Upper lobe of left lung (tissue), 6 donors: ENCODE data around the gene PDE4D. TPM values are rescaled to one million over a fixed set of nuclear protein-coding genes. Genes with fewer than 3 reads are reported as not detected.

Experiments used
- ATAC-seq, 2 donors: fragments of 200-7000 bp; cut with Tn5 transposase; one replicate each; pipeline ENCODE4 v1.9.1; 2022; ENCODE audit warnings: mild to moderate bottlenecking in 2 of 2, moderate library complexity in 2 of 2; ENCODE audit not compliant: low FRiP score in 2 of 2
- DNase-seq, 2 donors: peaks; one replicate each; pipeline ENCODE4 v3.0.0-alpha.2; 2019 to 2020
- H3K27ac ChIP-seq, 4 donors: fragments of 200-600 bp; sonication (generic); one replicate each; pipeline ENCODE4 v1.5.1; 2016 to 2019
- H3K27me3 ChIP-seq, 4 donors: fragments of 200-600 bp; sonication (generic); one replicate each; pipeline ENCODE4 v1.5.1; 2017 to 2019
- H3K36me3 ChIP-seq, 4 donors: fragments of 200-600 bp; sonication (generic); one replicate each; pipeline ENCODE4 v1.5.1; 2016 to 2019
- H3K4me1 ChIP-seq, 4 donors: fragments of 200-600 bp; sonication (generic); one replicate each; pipeline ENCODE4 v1.5.1; 2018 to 2019
- H3K4me3 ChIP-seq, 4 donors: fragments of 200-600 bp; sonication (generic); one replicate each; pipeline ENCODE4 v1.5.1; 2017 to 2019; ENCODE audit warnings: mild to moderate bottlenecking in 2 of 4, moderate library complexity in 1 of 4
- H3K9me3 ChIP-seq, 4 donors: fragments of 200-600 bp; sonication (generic); one replicate each; pipeline ENCODE4 v1.5.1; 2018 to 2019
- CTCF ChIP-seq, 6 experiments: fragments of 450-650 bp in 4 of 6; fragments of 200-600 bp in 2 of 6; sonication (generic) in 2 of 6; IDR thresholded peaks; one replicate each; pipeline ENCODE4 v1.5.1; 2016 to 2019; ENCODE audit warnings: antibody characterized with exemption in 6 of 6
- EP300 ChIP-seq, 4 donors: sonication (generic); formaldehyde crosslinking; IDR thresholded peaks; one replicate each; pipeline ENCODE4 v1.5.1; 2017; ENCODE audit warnings: antibody characterized with exemption in 4 of 4, control low read depth in 2 of 4
- POLR2A ChIP-seq, 4 donors: fragments of 450-650 bp; IDR thresholded peaks; one replicate each; pipeline ENCODE4 v1.5.1; 2016 to 2017; ENCODE audit warnings: antibody characterized with exemption in 4 of 4, mild to moderate bottlenecking in 2 of 4
- POLR2AphosphoS5 ChIP-seq, 2 donors: sonication (generic); formaldehyde crosslinking; IDR thresholded peaks; one replicate each; pipeline ENCODE4 v1.5.1; 2017; ENCODE audit warnings: antibody characterized with exemption in 2 of 2
- WGBS, 2 donors: methylation state at CpG; one replicate each; pipeline ENCODE4 v1.1.5; 2017 to 2018; 5-methylcytosine and 5-hydroxymethylcytosine counted together
- total RNA-seq, 6 donors: library from RNA; depleted of rRNA in 4 of 6; stranded (reverse); fragments of >200 nt in 4 of 6; gene quantifications; one replicate each; pipeline versions ENCODE4 v1.1.0 to v1.2.1, GENCODE V29; 2016 to 2021
- donor health status: DM: no; HTN: no; CAD: no; lungs with moderate emphysema.
- donor health status: DM: no; HTN: yes; CAD: no; lungs with severe emphysema.

The PDE4D gene
- total RNA-seq, 6 donors from 2014 or later = 50.4 to 188 (median 84.0) TPM

GRCh38 chr5:59139695-59140094 is 753.8 kb downstream of the PDE4D start:
- no peaks in the 10 kb centered on the region for H3K27me3 ChIP-seq
- H3K9me3 ChIP-seq = no peaks in the 10 kb centered on the region
- H3K36me3 ChIP-seq = no peaks in the 10 kb centered on the region
- ATAC-seq (no peak), DNase-seq (no peak)
- TF ChIP-seq POLR2AphosphoS5 (IDR thresholded peaks at IDR 0.05) (no peak), POLR2A (IDR thresholded peaks at IDR 0.05) (no peak), CTCF (IDR thresholded peaks at IDR 0.05) (no peak), EP300 (IDR thresholded peaks at IDR 0.05) (no peak)
- WGBS, 2 donors = 88 to 91% methylated on average over 1 of the region's 1 CpG
- no peak overlapping the region for H3K27ac ChIP-seq
- H3K4me3 ChIP-seq = no peak overlapping the region
- H3K4me1 ChIP-seq = no peaks in the 10 kb centered on the region

GRCh38 chr5:59138509-59138908 is 755.0 kb downstream of the PDE4D start:
- ATAC-seq = no peak
- TF ChIP-seq CTCF (IDR thresholded peaks at IDR 0.05) = no peak
- TF ChIP-seq EP300 (IDR thresholded peaks at IDR 0.05) = no peak
- TF ChIP-seq POLR2A (IDR thresholded peaks at IDR 0.05) = no peak
- no peak for TF ChIP-seq POLR2AphosphoS5 (IDR thresholded peaks at IDR 0.05)
- Histone ChIP-seq H3K27me3 (no peaks in the 10 kb centered on the region), H3K27ac (no peak overlapping the region), H3K36me3 (no peaks in the 10 kb centered on the region), H3K4me3 (no peak overlapping the region), H3K9me3 (no peaks in the 10 kb centered on the region), H3K4me1 (no peaks in the 10 kb centered on the region)
- DNase-seq = no peak
- WGBS, 2 donors = 97 to 100% methylated on average over 2 of the region's 2 CpGs

- Histone ChIP-seq H3K27me3 (no peaks in the 10 kb centered on the region), H3K4me3 (no peak overlapping the region), H3K36me3 (no peaks in the 10 kb centered on the region), H3K4me1 (no peaks in the 10 kb centered on the region), H3K27ac (no peak overlapping the region), H3K9me3 (no peaks in the 10 kb centered on the region)
- 97 to 100% methylated on average over 2 of the region's 2 CpGs for WGBS, 2 donors
- TF ChIP-seq EP300 (IDR thresholded peaks at IDR 0.05) (no peak), POLR2AphosphoS5 (IDR thresholded peaks at IDR 0.05) (no peak), POLR2A (IDR thresholded peaks at IDR 0.05) (no peak), CTCF (IDR thresholded peaks at IDR 0.05) (no peak)
- ATAC-seq = no peak
- no peak for DNase-seq
Measured at GRCh38 chr5:59137846-59138245, 755.7 kb downstream of the PDE4D start.

- 55 to 69% methylated on average over 2 of the region's 2 CpGs for WGBS, 2 donors
- DNase-seq (no peak), ATAC-seq (no peak)
- Histone ChIP-seq H3K27me3 (no peaks in the 10 kb centered on the region), H3K4me3 (no peak overlapping the region), H3K4me1 (no peaks in the 10 kb centered on the region), H3K36me3 (no peaks in the 10 kb centered on the region), H3K9me3 (no peaks in the 10 kb centered on the region), H3K27ac (no peak overlapping the region)
- TF ChIP-seq CTCF (IDR thresholded peaks at IDR 0.05) (no peak), POLR2AphosphoS5 (IDR thresholded peaks at IDR 0.05) (no peak), POLR2A (IDR thresholded peaks at IDR 0.05) (no peak), EP300 (IDR thresholded peaks at IDR 0.05) (no peak)
Measured at GRCh38 chr5:59136549-59136948, 757.0 kb downstream of the PDE4D start.

GRCh38 chr5:59134471-59135163 is 758.9 kb downstream of the PDE4D start:
- DNase-seq = no peak
- no peaks in the 10 kb centered on the region for H3K27me3 ChIP-seq
- H3K4me1 ChIP-seq = no peaks in the 10 kb centered on the region
- no peak overlapping the region for H3K4me3 ChIP-seq
- H3K36me3 ChIP-seq = no peaks in the 10 kb centered on the region
- H3K27ac ChIP-seq = no peak overlapping the region
- TF ChIP-seq EP300 (IDR thresholded peaks at IDR 0.05) = no peak
- no peak for TF ChIP-seq POLR2AphosphoS5 (IDR thresholded peaks at IDR 0.05)
- TF ChIP-seq POLR2A (IDR thresholded peaks at IDR 0.05) = no peak
- TF ChIP-seq CTCF (IDR thresholded peaks at IDR 0.05) = no peak
- no peaks in the 10 kb centered on the region for H3K9me3 ChIP-seq
- no peak for ATAC-seq
- WGBS, 2 donors = 87 to 91% methylated on average over 5 of the region's 5 CpGs
